GM21515 (cell line): ENCODE measurements around the gene CHRFAM7A.
"Not testable (repeated sequence)": the region's sequence is repeated elsewhere in the genome, so short reads cannot be mapped to it uniquely, and the experiment has no call there.

Source experiments
- ATAC-seq: cut with Tn5 transposase; IDR thresholded peaks from one replicate; pipeline ENCODE4 v1.9.1; 2021; ENCODE audit not compliant: unreplicated experiment

CHRFAM7A gene

DNA sequence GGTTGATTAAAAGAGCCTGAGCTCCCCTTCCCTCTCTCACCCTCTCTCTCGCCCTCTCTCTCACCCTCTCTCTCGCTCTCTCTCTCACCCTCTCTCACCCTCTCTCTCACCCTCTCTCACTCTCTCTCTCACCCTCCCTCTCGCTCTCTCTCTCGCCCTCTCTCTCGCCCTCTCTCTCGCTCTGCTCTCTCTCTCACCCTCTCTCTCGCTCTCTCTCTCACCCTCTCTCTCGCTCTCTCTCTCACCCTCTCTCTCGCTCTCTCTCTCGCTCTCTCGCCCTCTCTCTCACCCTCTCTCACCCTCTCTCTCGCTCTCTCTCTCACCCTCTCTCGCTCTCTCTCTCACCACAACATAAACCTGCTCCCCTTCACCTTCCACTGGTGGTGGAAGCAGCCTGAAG is 67.2 kb downstream of the CHRFAM7A start:
- ATAC-seq: not testable (repeated sequence)

DNA sequence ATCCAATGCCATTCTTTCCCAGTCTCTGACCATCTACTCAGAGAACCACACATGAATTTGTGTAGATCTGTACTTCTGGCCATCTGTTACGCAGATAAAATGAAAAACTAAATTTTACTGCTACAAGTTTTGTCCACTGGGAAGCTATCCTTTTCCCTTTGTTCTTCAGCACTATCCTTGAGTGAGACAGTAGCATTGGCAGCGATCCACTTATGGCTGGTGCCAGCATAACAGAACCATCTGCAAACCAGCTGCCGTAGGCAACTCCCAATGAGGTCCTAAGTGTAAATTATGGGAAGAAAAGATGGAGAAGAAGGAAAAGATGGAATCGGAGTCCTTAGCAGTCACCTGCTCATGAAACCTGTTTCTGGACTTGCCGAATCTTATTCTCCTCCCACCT is 72.3 kb downstream of the CHRFAM7A start:
- ATAC-seq: not testable (repeated sequence)

DNA sequence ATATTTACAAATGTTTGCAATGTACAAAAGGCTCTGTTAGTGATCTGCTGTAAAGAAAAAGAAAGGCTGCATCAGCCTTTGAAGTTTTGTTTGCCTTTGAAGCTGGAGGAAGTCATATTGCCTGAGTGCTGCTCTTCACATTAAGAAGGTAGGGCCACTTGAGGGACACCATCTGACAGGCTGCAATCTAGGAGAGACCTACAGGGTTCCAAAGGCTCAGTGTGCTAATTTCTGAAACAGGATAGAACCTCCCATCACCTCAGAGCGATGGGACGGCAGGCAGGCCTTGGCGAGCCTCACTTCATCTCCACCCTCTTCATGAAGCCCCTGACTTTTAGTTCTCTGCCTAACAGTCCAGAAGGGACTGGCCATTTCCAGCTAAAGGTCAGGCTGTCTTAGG is 77.6 kb downstream of the CHRFAM7A start:
- not testable (repeated sequence) for ATAC-seq

DNA sequence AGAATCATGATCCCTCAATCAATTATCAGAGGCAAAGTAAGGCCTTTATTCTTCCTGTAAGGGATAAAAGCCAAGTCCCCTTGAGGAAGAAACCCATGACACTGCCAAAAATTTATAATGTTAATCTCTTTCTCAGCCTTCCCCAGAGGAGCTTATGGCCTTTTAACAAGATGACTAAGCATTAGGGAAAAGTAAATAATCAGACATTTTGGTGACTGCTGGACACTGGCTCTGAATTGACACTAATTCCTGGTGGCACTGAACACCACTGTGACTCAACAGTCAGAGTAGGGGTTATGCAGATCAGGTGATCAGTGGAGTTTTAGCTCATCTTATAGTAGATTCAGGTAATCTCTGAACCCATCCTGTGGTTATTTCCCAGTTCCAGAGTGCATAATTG is 82.8 kb downstream of the CHRFAM7A start:
- ATAC-seq: not testable (repeated sequence)
